ENCODE results near the gene EIF3I.

DNA sequence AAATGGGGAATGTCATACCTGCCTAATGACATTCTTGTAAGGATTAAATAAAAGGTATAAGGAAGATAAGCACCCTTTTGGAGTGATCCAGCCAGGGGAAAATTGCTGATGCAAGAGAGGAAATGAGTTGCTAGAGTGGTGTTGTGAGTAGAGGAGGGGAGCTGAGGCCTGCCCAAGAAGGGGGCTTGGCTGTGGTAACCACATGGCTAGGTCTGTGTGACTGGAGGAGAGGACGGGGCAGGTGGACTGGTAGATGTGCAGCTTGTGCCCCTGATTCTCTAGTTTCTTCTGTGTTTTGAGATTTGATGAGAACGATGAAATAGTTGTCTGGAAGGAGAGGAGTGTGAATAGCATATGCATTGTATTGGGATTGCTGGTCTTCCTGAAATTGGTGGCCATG is 36.1 kb upstream of the EIF3I start:
- TF ChIP-seq POLR2AphosphoS5 (IDR thresholded peaks at IDR 0.05) = no peak
- TF ChIP-seq, protein P1, sequence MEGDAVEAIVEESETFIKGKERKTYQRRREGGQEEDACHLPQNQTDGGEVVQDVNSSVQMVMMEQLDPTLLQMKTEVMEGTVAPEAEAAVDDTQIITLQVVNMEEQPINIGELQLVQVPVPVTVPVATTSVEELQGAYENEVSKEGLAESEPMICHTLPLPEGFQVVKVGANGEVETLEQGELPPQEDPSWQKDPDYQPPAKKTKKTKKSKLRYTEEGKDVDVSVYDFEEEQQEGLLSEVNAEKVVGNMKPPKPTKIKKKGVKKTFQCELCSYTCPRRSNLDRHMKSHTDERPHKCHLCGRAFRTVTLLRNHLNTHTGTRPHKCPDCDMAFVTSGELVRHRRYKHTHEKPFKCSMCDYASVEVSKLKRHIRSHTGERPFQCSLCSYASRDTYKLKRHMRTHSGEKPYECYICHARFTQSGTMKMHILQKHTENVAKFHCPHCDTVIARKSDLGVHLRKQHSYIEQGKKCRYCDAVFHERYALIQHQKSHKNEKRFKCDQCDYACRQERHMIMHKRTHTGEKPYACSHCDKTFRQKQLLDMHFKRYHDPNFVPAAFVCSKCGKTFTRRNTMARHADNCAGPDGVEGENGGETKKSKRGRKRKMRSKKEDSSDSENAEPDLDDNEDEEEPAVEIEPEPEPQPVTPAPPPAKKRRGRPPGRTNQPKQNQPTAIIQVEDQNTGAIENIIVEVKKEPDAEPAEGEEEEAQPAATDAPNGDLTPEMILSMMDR (IDR thresholded peaks at IDR 0.05) = no peak

Data from upper lobe of left lung (tissue), 4 donors.